Measurements from ENCODE around the gene RBM46. TPM values are rescaled to one million over a fixed set of nuclear protein-coding genes. Genes with fewer than 3 reads are reported as not detected.

The RBM46 gene, protein sequence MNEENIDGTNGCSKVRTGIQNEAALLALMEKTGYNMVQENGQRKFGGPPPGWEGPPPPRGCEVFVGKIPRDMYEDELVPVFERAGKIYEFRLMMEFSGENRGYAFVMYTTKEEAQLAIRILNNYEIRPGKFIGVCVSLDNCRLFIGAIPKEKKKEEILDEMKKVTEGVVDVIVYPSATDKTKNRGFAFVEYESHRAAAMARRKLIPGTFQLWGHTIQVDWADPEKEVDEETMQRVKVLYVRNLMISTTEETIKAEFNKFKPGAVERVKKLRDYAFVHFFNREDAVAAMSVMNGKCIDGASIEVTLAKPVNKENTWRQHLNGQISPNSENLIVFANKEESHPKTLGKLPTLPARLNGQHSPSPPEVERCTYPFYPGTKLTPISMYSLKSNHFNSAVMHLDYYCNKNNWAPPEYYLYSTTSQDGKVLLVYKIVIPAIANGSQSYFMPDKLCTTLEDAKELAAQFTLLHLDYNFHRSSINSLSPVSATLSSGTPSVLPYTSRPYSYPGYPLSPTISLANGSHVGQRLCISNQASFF
- total RNA-seq, result 0.07 TPM in 1 of 2 replicates, not detected in the other
- not detected in 2 replicates for polyA plus RNA-seq

- H2AFZ ChIP-seq, result no peak within 1 kb of the TSS
- no peak within 1 kb of the TSS for H3K4me2 ChIP-seq
- H3K27ac ChIP-seq, result no peak within 1 kb of the TSS
- no peaks in the 10 kb centered on the region for H4K20me1 ChIP-seq (ENCODE audit: insufficient read depth, poor library complexity, severe bottlenecking)
- H3K4me3 ChIP-seq, result no peak within 1 kb of the TSS
- no peaks in the 10 kb centered on the region for H3K4me1 ChIP-seq (ENCODE audit: insufficient read depth)
- no peak for DNase-seq (ENCODE audit: low spot score)
- no peaks in the 10 kb centered on the region for H3K36me3 ChIP-seq (replicated peaks; ENCODE audit: insufficient read depth, low read depth)
- H3K79me2 ChIP-seq, result no peaks in the 10 kb centered on the region
- peaks cover 5% of the 10 kb centered on the region for H3K27me3 ChIP-seq
- no peaks in the 10 kb centered on the region for H3K9me3 ChIP-seq (ENCODE audit: low read depth)
- H3K9me2 ChIP-seq (replicated peaks; ENCODE audit: insufficient read depth), result no peaks in the 10 kb centered on the region
- TF ChIP-seq EZH2phosphoT487 (IDR thresholded peaks at IDR 0.05; ENCODE audit: low read depth, severe bottlenecking, unreplicated experiment) (no peak), CTCF (IDR thresholded peaks at IDR 0.05; ENCODE audit: poor library complexity) (no peak), EZH2 (IDR thresholded peaks at IDR 0.05; ENCODE audit: borderline replicate concordance) (no peak)
- WGBS (ENCODE audit: low lambda C conversion rate, missing lambda C conversion rate), result 97% methylated on average over 67 of the region's 76 CpGs
Measured at GRCh38 chr4:154781126-154781982, at the start of gene RBM46. TSS of gene RBM46 (plus strand) at chr4:154781272. CDS start at chr4:154796753, 15,481 bp downstream.

- no peaks in the 10 kb centered on the region for H3K27me3 ChIP-seq
- H4K20me1 ChIP-seq (ENCODE audit: insufficient read depth, poor library complexity, severe bottlenecking), result no peaks in the 10 kb centered on the region
- no peaks in the 10 kb centered on the region for H3K36me3 ChIP-seq (replicated peaks; ENCODE audit: insufficient read depth, low read depth)
- H2AFZ ChIP-seq, result no peak overlapping the region
- no peak overlapping the region for H3K4me2 ChIP-seq
- H3K9me3 ChIP-seq (ENCODE audit: low read depth), result no peaks in the 10 kb centered on the region
- H3K9me2 ChIP-seq (replicated peaks; ENCODE audit: insufficient read depth), result no peaks in the 10 kb centered on the region
- H3K79me2 ChIP-seq, result no peaks in the 10 kb centered on the region
- no peak for DNase-seq (ENCODE audit: low spot score)
- H3K4me3 ChIP-seq, result no peak overlapping the region
- no peaks in the 10 kb centered on the region for H3K4me1 ChIP-seq (ENCODE audit: insufficient read depth)
- TF ChIP-seq EZH2phosphoT487 (IDR thresholded peaks at IDR 0.05; ENCODE audit: low read depth, severe bottlenecking, unreplicated experiment) (no peak), CTCF (IDR thresholded peaks at IDR 0.05; ENCODE audit: poor library complexity) (no peak), EZH2 (IDR thresholded peaks at IDR 0.05; ENCODE audit: borderline replicate concordance) (no peak)
- H3K27ac ChIP-seq, result no peak overlapping the region
Measured at GRCh38 chr4:154731756-154732155, 49.3 kb upstream of the RBM46 start.

GRCh38 chr4:154732669-154733068, 48.4 kb upstream of the RBM46 start:
- 88% methylated on average over 4 of the region's 4 CpGs for WGBS (ENCODE audit: low lambda C conversion rate, missing lambda C conversion rate)
- TF ChIP-seq EZH2phosphoT487 (IDR thresholded peaks at IDR 0.05; ENCODE audit: low read depth, severe bottlenecking, unreplicated experiment) (no peak), CTCF (IDR thresholded peaks at IDR 0.05; ENCODE audit: poor library complexity) (no peak), EZH2 (IDR thresholded peaks at IDR 0.05; ENCODE audit: borderline replicate concordance) (no peak)
- no peak overlapping the region for H3K27ac ChIP-seq
- no peaks in the 10 kb centered on the region for H4K20me1 ChIP-seq (ENCODE audit: insufficient read depth, poor library complexity, severe bottlenecking)
- H3K79me2 ChIP-seq, result no peaks in the 10 kb centered on the region
- no peaks in the 10 kb centered on the region for H3K9me2 ChIP-seq (replicated peaks; ENCODE audit: insufficient read depth)
- no peak overlapping the region for H3K4me3 ChIP-seq
- no peaks in the 10 kb centered on the region for H3K36me3 ChIP-seq (replicated peaks; ENCODE audit: insufficient read depth, low read depth)
- H3K9me3 ChIP-seq (ENCODE audit: low read depth), result no peaks in the 10 kb centered on the region
- no peak overlapping the region for H3K4me2 ChIP-seq
- DNase-seq (ENCODE audit: low spot score), result no peak
- H3K27me3 ChIP-seq, result no peaks in the 10 kb centered on the region
- H2AFZ ChIP-seq, result no peak overlapping the region
- no peaks in the 10 kb centered on the region for H3K4me1 ChIP-seq (ENCODE audit: insufficient read depth)
